ENCODE measurements around the gene METTL6.
A peak's percentile ranks its signal among the peaks of the same experiment; 100 is the strongest.
"Not testable (repeated sequence)": the region's sequence is repeated elsewhere in the genome, so short reads cannot be mapped to it uniquely, and the experiment has no call there.

METTL6 gene

DNA sequence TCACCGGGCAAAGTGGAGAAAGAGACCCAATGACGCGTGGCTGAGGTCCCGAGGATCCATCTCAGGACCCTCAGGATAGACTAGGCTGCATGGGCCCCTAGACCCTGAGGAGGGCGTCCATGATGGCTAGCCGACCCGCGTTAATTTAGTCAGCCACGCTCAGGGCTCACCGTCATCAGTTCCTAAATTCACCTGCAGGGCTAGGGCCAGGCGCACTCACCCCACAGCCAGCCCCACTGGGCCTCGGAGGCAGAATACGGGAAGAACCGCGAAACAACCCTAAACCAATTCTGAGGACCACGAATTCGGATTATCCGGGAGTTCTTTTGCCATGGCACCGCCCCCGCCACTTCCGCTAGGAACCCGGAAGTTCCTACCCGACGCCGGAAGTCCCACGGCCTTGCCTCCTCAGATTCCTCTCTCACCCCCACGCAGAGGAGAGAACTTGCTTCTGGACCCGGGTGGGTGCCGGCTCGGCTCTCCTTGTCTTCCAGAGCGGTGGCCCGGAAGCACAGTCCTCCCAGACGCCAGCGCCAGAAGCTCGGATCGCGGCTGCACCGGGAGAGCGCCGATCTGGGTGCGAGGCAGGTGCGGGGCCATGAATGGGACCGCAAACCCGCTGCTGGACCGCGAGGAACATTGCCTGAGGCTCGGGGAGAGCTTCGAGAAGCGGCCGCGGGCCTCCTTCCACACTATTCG, at the start of gene METTL6, which contains the start of gene EAF1:
Gene METTL6 (minus strand): TSS at position 363 of the 699 bp plus-strand sequence. CDS start 1,033 bp downstream, outside the sequence.
Gene EAF1 (plus strand): TSS at position 417 of the 699 bp plus-strand sequence. CDS start 182 bp downstream, at position 599.
- peak; percentile 76 for DNase-seq

DNA sequence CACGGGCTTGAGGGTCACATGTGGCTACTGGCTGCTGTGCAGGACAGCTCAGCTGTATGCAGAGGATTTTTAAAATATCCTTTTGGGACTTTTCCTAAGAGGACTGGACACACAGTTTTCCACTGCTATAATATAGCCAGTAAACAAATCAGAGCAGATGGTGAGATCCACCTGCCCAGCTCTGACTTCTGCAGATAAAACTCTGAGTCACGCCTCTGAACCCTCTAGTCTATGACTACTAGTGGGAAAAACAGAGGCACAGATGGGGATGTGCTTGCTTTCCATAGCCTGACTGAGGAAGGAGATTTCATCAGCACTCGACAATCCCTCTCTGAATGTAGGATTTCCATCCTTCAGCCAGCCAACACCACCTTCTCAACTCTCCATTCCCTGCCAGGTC, 49.0 kb upstream of the METTL6 start:
- no peak for DNase-seq

- no peak for DNase-seq
These were observed 47.8 kb upstream of the METTL6 start for GRCh38 chr3:15475161-15475560.

- no peak for DNase-seq
These were observed 44.5 kb upstream of the METTL6 start for GRCh38 chr3:15471861-15472260.

GRCh38 chr3:15470849-15471248, 43.5 kb upstream of the METTL6 start:
- no peak for DNase-seq

DNA sequence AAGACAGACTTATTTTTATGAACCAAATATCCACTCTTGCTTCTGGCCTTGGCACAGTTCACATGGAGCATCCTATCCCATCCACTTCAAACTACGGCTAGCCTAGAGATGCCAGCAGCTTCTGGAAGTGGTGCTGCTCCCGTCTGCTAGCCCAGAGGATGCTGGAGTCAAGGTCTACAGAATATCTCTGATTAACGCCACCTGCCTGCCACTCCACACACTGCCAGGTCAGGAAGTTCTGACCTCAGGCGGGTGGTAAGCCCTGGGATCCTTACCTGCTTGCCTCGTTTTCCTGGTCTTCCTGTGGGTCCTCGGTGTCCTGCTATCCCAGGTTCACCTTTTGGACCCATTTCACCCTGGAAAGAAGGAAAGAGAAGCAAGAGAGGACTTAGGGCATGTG, 42.9 kb upstream of the METTL6 start:
- DNase-seq = no peak

- no peak for DNase-seq
These were observed 40.2 kb upstream of the METTL6 start for GRCh38 chr3:15467227-15468181.

- no peak for DNase-seq
These were observed 38.7 kb upstream of the METTL6 start for GRCh38 chr3:15465876-15466585.

DNA sequence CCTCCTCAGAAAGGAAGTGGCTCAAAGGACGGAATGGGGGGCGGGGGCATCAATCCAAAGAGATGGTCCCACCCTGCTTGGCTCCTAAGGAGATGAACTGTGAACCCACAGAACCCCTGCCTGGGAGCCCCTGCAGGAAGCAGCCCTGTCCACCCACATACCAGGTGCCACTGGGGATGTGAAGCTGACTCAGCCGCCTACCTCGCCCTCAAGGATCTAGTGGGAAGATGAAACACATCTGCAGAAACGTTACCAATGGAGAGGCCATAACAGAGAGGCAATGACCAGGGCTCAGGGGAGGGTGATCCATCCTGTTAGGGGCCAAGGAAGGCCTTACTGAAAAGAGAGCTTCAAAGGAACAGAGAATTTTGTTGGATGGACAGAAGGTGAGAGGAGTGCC, 35.1 kb upstream of the METTL6 start:
- DNase-seq = no peak

GRCh38 chr3:15460891-15461531, 33.7 kb upstream of the METTL6 start:
- DNase-seq = no peak

GRCh38 chr3:15458212-15458780, 31.0 kb upstream of the METTL6 start:
- no peak for DNase-seq

DNA sequence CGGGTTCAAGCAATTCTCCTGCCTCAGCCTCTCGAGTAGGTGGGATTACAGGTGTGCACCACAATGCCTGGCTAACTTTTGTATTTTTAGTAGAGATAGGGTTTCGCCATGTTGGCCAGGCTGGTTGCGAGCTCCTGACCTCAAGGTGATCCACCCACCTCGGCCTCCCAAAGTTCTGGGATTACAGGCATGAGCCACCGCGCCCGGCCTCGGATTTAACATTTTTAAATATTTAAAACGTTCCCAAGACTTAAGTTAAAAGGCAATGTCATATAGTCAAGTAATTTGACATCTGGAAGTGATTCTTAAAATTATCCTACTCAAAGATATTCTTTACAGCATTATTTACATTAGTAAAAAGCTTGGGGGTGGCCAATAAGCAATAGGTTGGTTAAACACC, 29.6 kb upstream of the METTL6 start:
- DNase-seq = not testable (repeated sequence)

DNA sequence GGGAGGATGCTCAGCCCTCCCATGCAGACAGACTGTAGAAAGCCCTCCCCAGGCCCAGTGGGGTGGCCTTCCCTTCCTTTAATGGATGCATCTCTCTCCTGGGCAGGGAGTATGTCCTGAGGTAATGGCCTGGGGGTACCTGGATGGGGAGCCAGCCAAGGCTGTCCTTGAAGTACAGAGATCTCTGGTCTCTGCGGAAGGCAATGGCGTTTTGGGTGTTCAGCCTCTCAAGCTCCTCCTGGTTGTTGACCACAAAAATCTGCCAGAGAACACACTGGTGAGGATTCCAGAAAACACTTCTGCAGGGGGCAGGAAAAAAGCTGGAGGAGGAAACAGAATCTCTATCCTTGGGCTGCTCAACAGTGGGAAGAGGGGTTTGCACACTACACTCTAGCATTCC, 29.0 kb upstream of the METTL6 start:
- DNase-seq = no peak

- no peak for DNase-seq
These were observed 28.4 kb upstream of the METTL6 start for GRCh38 chr3:15455756-15456155.

DNA sequence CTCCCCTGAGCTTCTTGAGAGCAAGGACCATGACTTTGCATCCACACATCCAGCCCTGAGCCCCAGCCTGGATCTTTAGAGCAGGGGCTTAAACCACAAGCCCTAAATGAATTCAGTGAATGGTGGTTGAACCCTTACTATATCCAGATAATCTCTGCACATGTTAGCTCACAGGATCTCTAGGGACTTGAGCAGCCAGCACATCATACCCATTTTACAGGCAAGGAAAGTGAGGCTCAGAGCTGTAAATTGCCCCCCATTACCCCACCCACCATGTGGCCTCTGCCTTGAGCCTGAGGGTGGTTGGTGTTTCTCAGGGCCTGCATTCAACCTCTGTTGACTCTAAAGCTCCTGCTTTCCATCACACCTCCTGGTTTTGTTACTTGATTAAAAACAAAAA, 27.6 kb upstream of the METTL6 start:
- DNase-seq = no peak

DNA sequence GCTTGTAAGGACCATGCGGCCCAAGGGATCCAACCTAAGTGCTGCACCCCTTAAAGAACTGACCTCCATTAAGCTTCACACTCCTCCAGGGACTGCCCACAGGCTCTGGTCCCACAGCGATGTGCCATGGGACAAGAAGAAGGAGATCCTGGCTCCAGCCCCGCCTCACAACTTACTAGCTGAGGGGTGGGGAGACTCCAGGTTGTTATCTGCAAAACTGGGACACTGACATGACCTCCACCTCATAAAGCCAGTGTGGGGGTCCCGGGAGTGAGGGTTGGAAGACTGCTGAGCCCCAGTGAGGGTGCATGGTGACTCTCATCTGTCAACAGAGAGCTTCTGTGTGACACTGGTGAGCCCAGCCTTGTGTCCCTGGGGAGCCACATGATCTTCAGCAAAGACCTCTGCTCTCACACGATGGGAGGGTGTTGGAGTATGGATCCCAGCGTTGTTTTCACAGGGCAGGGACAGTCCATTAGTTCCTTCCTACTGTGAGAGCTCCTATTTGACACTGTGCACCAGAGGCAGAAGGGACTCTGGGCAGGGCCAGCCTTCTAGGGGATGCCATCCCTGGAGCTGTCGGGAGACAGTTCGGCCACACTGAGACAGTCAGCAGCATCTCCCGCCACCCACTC, 26.8 kb upstream of the METTL6 start:
- no peak for DNase-seq

DNA sequence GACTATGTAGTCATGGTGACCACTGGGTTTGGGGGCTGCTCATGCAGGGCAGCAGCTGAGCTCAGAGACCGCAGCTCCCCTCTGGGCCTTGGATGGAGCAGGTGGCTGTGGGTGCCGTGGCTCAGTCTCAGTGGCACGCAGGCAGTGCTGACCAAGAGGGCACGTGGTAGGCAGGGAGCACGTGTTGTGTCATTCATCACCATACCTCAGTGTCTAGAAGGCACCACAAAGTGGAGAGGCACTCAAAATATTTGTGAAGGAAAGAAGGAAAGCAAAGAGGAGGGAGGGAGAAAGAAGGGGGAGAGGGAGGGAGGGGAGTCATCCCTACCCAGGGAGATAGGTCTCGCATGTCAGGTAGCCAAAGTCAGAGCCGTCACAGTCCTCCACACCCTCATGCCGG, 26.2 kb upstream of the METTL6 start:
- no peak for DNase-seq

DNA sequence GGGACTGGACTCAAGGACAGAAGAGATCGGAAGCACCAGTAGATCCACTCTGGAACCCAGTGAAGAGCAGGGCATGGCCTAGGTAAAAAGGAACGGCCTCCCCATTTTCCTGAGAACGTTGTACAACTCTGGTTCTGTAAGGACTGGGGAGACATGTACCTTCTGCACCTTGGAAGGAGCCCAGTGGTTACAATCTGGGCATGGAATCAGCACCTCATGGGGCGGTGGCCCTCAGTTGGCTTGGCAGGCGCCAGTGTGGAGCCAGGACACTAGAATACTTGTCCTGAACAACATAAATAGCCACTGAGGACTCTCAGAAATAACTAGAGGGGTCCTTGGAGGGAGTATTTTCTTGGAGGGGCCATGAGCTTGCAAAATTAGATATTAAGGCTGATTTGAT, 25.6 kb upstream of the METTL6 start:
- DNase-seq = no peak

DNA sequence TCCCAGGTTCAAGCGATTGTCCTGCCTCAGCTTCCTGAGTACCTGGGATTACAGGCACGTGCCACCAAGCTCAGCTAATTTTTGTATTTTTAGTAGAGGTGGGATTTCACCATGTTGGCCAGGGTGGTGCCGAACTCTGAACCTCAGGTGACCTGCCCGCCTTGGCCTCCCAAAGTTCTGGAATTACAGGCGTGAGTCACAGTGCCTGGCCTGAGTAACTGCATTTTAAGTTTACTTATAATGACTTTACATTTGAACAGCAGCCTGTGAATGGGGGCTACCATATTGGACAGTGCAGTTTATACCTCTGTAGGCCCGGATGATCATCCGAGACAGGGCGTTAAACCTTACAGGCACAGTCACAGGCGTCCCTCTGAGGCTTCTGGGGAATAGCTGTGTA, 24.8 kb upstream of the METTL6 start:
- DNase-seq = no peak

DNA sequence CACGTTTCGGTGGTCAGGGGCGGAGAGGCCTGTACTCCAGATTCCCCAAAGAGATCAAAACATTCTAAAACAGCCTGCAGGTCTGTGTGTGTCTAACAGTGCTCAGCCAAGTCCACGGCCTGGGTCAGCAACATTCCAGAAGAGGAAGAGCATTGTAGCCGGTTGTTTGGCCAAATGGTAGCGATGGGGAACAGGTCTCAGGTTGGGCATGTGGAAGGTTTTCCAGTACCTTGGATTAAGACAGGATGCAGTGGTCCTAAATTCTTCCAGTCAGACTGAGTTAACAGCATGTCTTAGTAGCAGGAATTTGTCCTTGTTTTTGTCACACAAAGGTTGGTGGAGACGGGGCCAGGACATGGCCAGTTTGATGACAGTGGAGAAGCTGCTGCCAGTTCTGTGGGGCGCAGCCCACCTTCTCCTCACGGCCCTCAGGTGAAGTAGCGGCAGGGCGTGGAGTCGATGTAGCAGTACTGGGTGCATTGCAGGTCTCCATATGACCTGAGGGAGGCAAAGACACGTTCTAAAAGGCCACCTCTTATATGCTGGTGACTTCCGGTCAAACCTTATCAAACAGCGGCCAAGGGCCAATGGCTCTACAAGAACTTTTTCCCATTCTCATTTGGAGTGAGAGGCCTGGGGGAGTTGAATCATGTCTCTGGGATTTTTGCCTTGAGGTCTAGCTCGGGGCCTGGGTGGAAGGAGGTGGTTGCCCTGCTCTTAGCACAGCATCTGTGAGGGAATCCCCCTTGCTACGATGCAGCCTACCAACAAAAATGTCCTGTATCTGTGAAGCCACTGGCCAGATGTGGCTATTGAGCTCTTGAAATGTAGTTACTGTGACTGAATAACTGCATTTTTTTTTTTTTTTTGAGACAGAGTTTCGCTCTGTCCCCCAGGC, 24.1 kb upstream of the METTL6 start:
- DNase-seq = no peak
